WTC11 (cell line): ENCODE results near the gene STK32C.

ENCODE experiments used
- ATF6 ChIP-seq: sonication (generic); formaldehyde crosslinking; IDR thresholded peaks from 2 replicates; pipeline ENCODE4 v1.8.1; 2023; ENCODE audit warnings: mild to moderate bottlenecking, missing genetic modification reagents
- CBFB ChIP-seq: sonication (generic); formaldehyde crosslinking; IDR thresholded peaks from 2 replicates; pipeline ENCODE4 v1.8.1; 2022; ENCODE audit warnings: mild to moderate bottlenecking, low read depth, missing genetic modification reagents
- CTCF ChIP-seq: fragments of 200-600 bp; IDR thresholded peaks from 2 replicates; pipeline ENCODE4 v1.8.0; 2022; ENCODE audit warnings: antibody characterized with exemption
- E2F5 ChIP-seq: sonication (generic); formaldehyde crosslinking; IDR thresholded peaks from 2 replicates; pipeline ENCODE4 v1.8.1; 2022; ENCODE audit warnings: mild to moderate bottlenecking, moderate library complexity, missing genetic modification reagents
- ETV6 ChIP-seq: sonication (generic); formaldehyde crosslinking; IDR thresholded peaks from 2 replicates; pipeline ENCODE4 v1.8.1; 2022; ENCODE audit warnings: mild to moderate bottlenecking, missing genetic modification reagents
- FOXK1 ChIP-seq: sonication (generic); formaldehyde crosslinking; IDR thresholded peaks from 2 replicates; pipeline ENCODE4 v1.8.0; 2022; ENCODE audit warnings: mild to moderate bottlenecking, moderate library complexity, missing genetic modification reagents
- MAX ChIP-seq: sonication (generic); formaldehyde crosslinking; IDR thresholded peaks from 2 replicates; pipeline ENCODE4 v1.8.0; 2022; ENCODE audit warnings: mild to moderate bottlenecking, missing genetic modification reagents
- TP53 ChIP-seq: sonication (generic); formaldehyde crosslinking; IDR thresholded peaks from 2 replicates; pipeline ENCODE4 v1.8.1; 2023; ENCODE audit warnings: mild to moderate bottlenecking, missing genetic modification reagents
- ZNF121 ChIP-seq: sonication (generic); formaldehyde crosslinking; IDR thresholded peaks from 2 replicates; pipeline ENCODE4 v1.8.0; 2023; ENCODE audit warnings: missing genetic modification reagents
- ZNF232 ChIP-seq: sonication (generic); formaldehyde crosslinking; IDR thresholded peaks from 2 replicates; pipeline ENCODE4 v1.8.0; 2022; ENCODE audit warnings: mild to moderate bottlenecking, missing genetic modification reagents

GRCh38 chr10:132169031-132169765 is 138.6 kb downstream of the STK32C start:
- TF ChIP-seq ZNF121 (no peak), CTCF (no peak), E2F5 (CRISPR knock-in tag) (no peak), ZNF232 (CRISPR knock-in tag) (no peak), TP53 (CRISPR knock-in tag) (no peak), ATF6 (no peak), ETV6 (CRISPR knock-in tag) (no peak), CBFB (CRISPR knock-in tag) (no peak), FOXK1 (CRISPR knock-in tag) (no peak), MAX (CRISPR knock-in tag) (no peak)
